ENCODE results near the gene MECR. TPM values are rescaled to one million over a fixed set of nuclear protein-coding genes. Genes with fewer than 3 reads are reported as not detected.

MECR gene
- total RNA-seq, 3 donors from 2014 or later (not counting 1 experiment from before 2014, with no cell fraction given) = 8.0 to 11.2 (median 8.8) TPM

GRCh38 chr1:29196863-29197589 is 33.7 kb downstream of the MECR start:
- H3K27me3 Mint-ChIP-seq (ENCODE audit: low read depth in 2 of 2) = no peaks in the 10 kb centered on the region
- Histone ChIP-seq H3K4me1 (ENCODE audit: control insufficient read depth, insufficient read depth, low read length) (no peaks in the 10 kb centered on the region), H3K4me3 (ENCODE audit: low read length) (no peak overlapping the region), H3K9me3 (ENCODE audit: control insufficient read depth, insufficient read depth, low read length) (no peaks in the 10 kb centered on the region), H3K36me3 (ENCODE audit: control insufficient read depth, insufficient read depth, low read length) (peaks cover 12% of the 10 kb centered on the region), H3K27me3 (ENCODE audit: control insufficient read depth, insufficient read depth, low read length) (no peaks in the 10 kb centered on the region), H3K27ac (ENCODE audit: low read length) (no peak overlapping the region)
- DNase-seq (no peak), ATAC-seq (no peak)
- H3K4me1 Mint-ChIP-seq = no peaks in the 10 kb centered on the region
- no peak overlapping the region for H3K4me3 Mint-ChIP-seq
- TF ChIP-seq, protein P1, sequence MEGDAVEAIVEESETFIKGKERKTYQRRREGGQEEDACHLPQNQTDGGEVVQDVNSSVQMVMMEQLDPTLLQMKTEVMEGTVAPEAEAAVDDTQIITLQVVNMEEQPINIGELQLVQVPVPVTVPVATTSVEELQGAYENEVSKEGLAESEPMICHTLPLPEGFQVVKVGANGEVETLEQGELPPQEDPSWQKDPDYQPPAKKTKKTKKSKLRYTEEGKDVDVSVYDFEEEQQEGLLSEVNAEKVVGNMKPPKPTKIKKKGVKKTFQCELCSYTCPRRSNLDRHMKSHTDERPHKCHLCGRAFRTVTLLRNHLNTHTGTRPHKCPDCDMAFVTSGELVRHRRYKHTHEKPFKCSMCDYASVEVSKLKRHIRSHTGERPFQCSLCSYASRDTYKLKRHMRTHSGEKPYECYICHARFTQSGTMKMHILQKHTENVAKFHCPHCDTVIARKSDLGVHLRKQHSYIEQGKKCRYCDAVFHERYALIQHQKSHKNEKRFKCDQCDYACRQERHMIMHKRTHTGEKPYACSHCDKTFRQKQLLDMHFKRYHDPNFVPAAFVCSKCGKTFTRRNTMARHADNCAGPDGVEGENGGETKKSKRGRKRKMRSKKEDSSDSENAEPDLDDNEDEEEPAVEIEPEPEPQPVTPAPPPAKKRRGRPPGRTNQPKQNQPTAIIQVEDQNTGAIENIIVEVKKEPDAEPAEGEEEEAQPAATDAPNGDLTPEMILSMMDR (IDR thresholded peaks at IDR 0.05) = no peak
- 89% methylated on average over 7 of the region's 7 CpGs for WGBS (ENCODE audit: insufficient coverage)
- H3K27ac Mint-ChIP-seq = no peak overlapping the region
- H3K9me3 Mint-ChIP-seq = no peaks in the 10 kb centered on the region
- intact Hi-C loops (cut with micrococcal nuclease) = no loop called here
- no peaks in the 10 kb centered on the region for H3K36me3 Mint-ChIP-seq

DNA sequence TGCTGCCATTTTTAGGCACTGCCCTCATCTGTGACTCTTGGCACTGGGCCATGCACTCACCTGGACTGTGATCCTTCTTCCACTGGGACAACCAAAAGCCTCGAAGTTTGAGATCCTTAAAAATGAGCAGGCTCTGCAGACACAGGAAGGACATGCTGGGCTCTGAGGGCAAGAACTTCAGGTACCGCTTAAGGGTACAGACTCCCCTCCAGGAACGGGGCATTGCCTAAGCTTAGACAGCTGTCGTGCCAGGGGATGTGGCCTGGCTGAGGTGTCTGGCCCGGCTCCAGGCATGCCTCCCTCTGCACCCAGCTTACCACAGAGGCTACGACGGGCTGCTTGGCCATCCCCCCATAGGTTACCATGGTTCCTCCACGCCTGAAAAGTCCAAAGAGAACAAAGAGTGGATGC is 34.8 kb downstream of the MECR start:
- ATAC-seq = no peak
- Mint-ChIP-seq H3K4me3 (no peak overlapping the region), H3K9me3 (no peaks in the 10 kb centered on the region), H3K4me1 (no peaks in the 10 kb centered on the region), H3K27ac (no peak overlapping the region), H3K27me3 (ENCODE audit: low read depth in 2 of 2) (no peaks in the 10 kb centered on the region), H3K36me3 (no peaks in the 10 kb centered on the region)
- Histone ChIP-seq H3K27me3 (ENCODE audit: control insufficient read depth, insufficient read depth, low read length) (no peaks in the 10 kb centered on the region), H3K36me3 (ENCODE audit: control insufficient read depth, insufficient read depth, low read length) (peaks cover 6% of the 10 kb centered on the region), H3K4me1 (ENCODE audit: control insufficient read depth, insufficient read depth, low read length) (no peaks in the 10 kb centered on the region), H3K27ac (ENCODE audit: low read length) (no peak overlapping the region), H3K9me3 (ENCODE audit: control insufficient read depth, insufficient read depth, low read length) (no peaks in the 10 kb centered on the region), H3K4me3 (ENCODE audit: low read length) (no peak overlapping the region)
- WGBS (ENCODE audit: insufficient coverage) = 29% methylated on average over 8 of the region's 8 CpGs
- intact Hi-C loops (cut with micrococcal nuclease) = no loop called here
- DNase-seq = no peak
- TF ChIP-seq, protein P1 (IDR thresholded peaks at IDR 0.05) = no peak

- Mint-ChIP-seq H3K4me3 (no peak overlapping the region), H3K27ac (no peak overlapping the region), H3K9me3 (no peaks in the 10 kb centered on the region), H3K4me1 (no peaks in the 10 kb centered on the region), H3K36me3 (no peaks in the 10 kb centered on the region), H3K27me3 (ENCODE audit: low read depth in 2 of 2) (no peaks in the 10 kb centered on the region)
- TF ChIP-seq, protein P1 (IDR thresholded peaks at IDR 0.05) = no peak
- DNase-seq = no peak
- ATAC-seq = no peak
- H3K4me1 ChIP-seq (ENCODE audit: control insufficient read depth, insufficient read depth, low read length) = no peaks in the 10 kb centered on the region
- intact Hi-C loops (cut with micrococcal nuclease) = no loop called here
- H3K27me3 ChIP-seq (ENCODE audit: control insufficient read depth, insufficient read depth, low read length) = no peaks in the 10 kb centered on the region
- WGBS (ENCODE audit: insufficient coverage) = 92% methylated on average over 8 of the region's 8 CpGs
- no peak overlapping the region for H3K4me3 ChIP-seq (ENCODE audit: low read length)
- H3K9me3 ChIP-seq (ENCODE audit: control insufficient read depth, insufficient read depth, low read length) = no peaks in the 10 kb centered on the region
- peaks cover 2% of the 10 kb centered on the region for H3K36me3 ChIP-seq (ENCODE audit: control insufficient read depth, insufficient read depth, low read length)
- H3K27ac ChIP-seq (ENCODE audit: low read length) = no peak overlapping the region
These were observed 36.8 kb downstream of the MECR start for GRCh38 chr1:29193879-29194455.

Measured in natural killer cell (primary cell).